ENCODE data around the gene CYP46A1. TPM values are rescaled to one million over a fixed set of nuclear protein-coding genes. Genes with fewer than 3 reads are reported as not detected.

CYP46A1 gene
- total and polyA plus RNA-seq, 4 donors, result 0.33 to 2.5 (median 1.4) TPM

- no peak overlapping the region for H3K9ac ChIP-seq (ENCODE audit: insufficient read depth in 1 of 2, low read length in 2 of 2)
- WGBS, 2 donors, result 66 to 78% methylated on average over 8 of the region's 8 CpGs
- H3K4me3 ChIP-seq, result no peak overlapping the region
- H3K9me3 ChIP-seq (ENCODE audit: control insufficient read depth in 4 of 4, insufficient read depth in 3 of 4, low read length in 3 of 4), result no peaks in the 10 kb centered on the region
- no peak for ATAC-seq (ENCODE audit: insufficient read depth, low FRiP score)
- no peaks in the 10 kb centered on the region for H3K36me3 ChIP-seq (ENCODE audit: control insufficient read depth in 4 of 4, insufficient read depth in 4 of 4, low read length in 4 of 4)
- TF ChIP-seq CTCF (IDR thresholded peaks at IDR 0.05; ENCODE audit: control extremely low read depth, extremely low read depth), result no peak
- no peak for DNase-seq
- H3K27ac ChIP-seq (ENCODE audit: low read depth in 1 of 2, low read length in 1 of 2), result no peak overlapping the region
- peaks cover 0 to 10% (median 8%) of the 10 kb centered on the region in 5 donors for H3K4me1 ChIP-seq (ENCODE audit: control insufficient read depth in 5 of 5, insufficient read depth in 5 of 5, low read length in 5 of 5)
- H3K27me3 ChIP-seq (ENCODE audit: control insufficient read depth in 3 of 3, insufficient read depth in 3 of 3, low read length in 2 of 3), result no peaks in the 10 kb centered on the region
Observed at GRCh38 chr14:99686557-99687283, 2.6 kb downstream of the CYP46A1 start.

GRCh38 chr14:99687284-99688209 is 3.4 kb downstream of the CYP46A1 start:
- H3K9me3 ChIP-seq (ENCODE audit: control insufficient read depth in 4 of 4, insufficient read depth in 3 of 4, low read length in 3 of 4), result no peaks in the 10 kb centered on the region
- H3K27me3 ChIP-seq (ENCODE audit: control insufficient read depth in 3 of 3, insufficient read depth in 3 of 3, low read length in 2 of 3), result no peaks in the 10 kb centered on the region
- TF ChIP-seq CTCF (IDR thresholded peaks at IDR 0.05; ENCODE audit: control extremely low read depth, extremely low read depth), result no peak
- WGBS, 2 donors, result 66 to 67% methylated on average over 12 of the region's 12 CpGs
- H3K4me1 ChIP-seq (ENCODE audit: control insufficient read depth in 5 of 5, insufficient read depth in 5 of 5, low read length in 5 of 5), result peaks cover 0 to 10% (median 8%) of the 10 kb centered on the region in 5 donors
- DNase-seq (no peak), ATAC-seq (ENCODE audit: insufficient read depth, low FRiP score) (no peak)
- no peaks in the 10 kb centered on the region for H3K36me3 ChIP-seq (ENCODE audit: control insufficient read depth in 4 of 4, insufficient read depth in 4 of 4, low read length in 4 of 4)
- H3K9ac ChIP-seq (ENCODE audit: insufficient read depth in 1 of 2, low read length in 2 of 2), result no peak overlapping the region
- no peak overlapping the region for H3K4me3 ChIP-seq
- no peak overlapping the region for H3K27ac ChIP-seq (ENCODE audit: low read depth in 1 of 2, low read length in 1 of 2)

GRCh38 chr14:99688210-99688581 is 4.1 kb downstream of the CYP46A1 start:
- H3K4me3 ChIP-seq, result no peak overlapping the region
- ATAC-seq (ENCODE audit: insufficient read depth, low FRiP score) (no peak), DNase-seq (no peak)
- no peaks in the 10 kb centered on the region for H3K36me3 ChIP-seq (ENCODE audit: control insufficient read depth in 4 of 4, insufficient read depth in 4 of 4, low read length in 4 of 4)
- no peaks in the 10 kb centered on the region for H3K9me3 ChIP-seq (ENCODE audit: control insufficient read depth in 4 of 4, insufficient read depth in 3 of 4, low read length in 3 of 4)
- H3K9ac ChIP-seq (ENCODE audit: insufficient read depth in 1 of 2, low read length in 2 of 2), result no peak overlapping the region
- WGBS, 2 donors, result 11 to 37% methylated on average over 10 of the region's 10 CpGs
- peaks cover 0 to 9% (median 5%) of the 10 kb centered on the region in 5 donors for H3K4me1 ChIP-seq (ENCODE audit: control insufficient read depth in 5 of 5, insufficient read depth in 5 of 5, low read length in 5 of 5)
- no peaks in the 10 kb centered on the region for H3K27me3 ChIP-seq (ENCODE audit: control insufficient read depth in 3 of 3, insufficient read depth in 3 of 3, low read length in 2 of 3)
- H3K27ac ChIP-seq (ENCODE audit: low read depth in 1 of 2, low read length in 1 of 2), result no peak overlapping the region
- TF ChIP-seq CTCF (IDR thresholded peaks at IDR 0.05; ENCODE audit: control extremely low read depth, extremely low read depth), result no peak

Measured in lung (tissue), 12 donors.